Upper lobe of right lung (tissue), 1 donor: ENCODE measurements around the gene SLC41A3. TPM values are rescaled to one million over a fixed set of nuclear protein-coding genes. Genes with fewer than 3 reads are reported as not detected.

Source experiments
- ATAC-seq: fragments of 200-7000 bp; cut with Tn5 transposase; one replicate; pipeline ENCODE4 v1.9.1; 2020; ENCODE audit warnings: mild to moderate bottlenecking, moderate library complexity
- DNase-seq: peaks from one replicate; pipeline ENCODE4 v3.0.0-alpha.2; 2020
- H3K27ac ChIP-seq: fragments of 200-600 bp; one replicate; pipeline ENCODE4 v1.8.0; 2022
- H3K27me3 ChIP-seq: fragments of 200-600 bp; one replicate; pipeline ENCODE4 v1.8.0; 2022; ENCODE audit warnings: mild to moderate bottlenecking
- H3K36me3 ChIP-seq: fragments of 200-600 bp; one replicate; pipeline ENCODE4 v1.8.0; 2022
- H3K4me1 ChIP-seq: fragments of 200-600 bp; one replicate; pipeline ENCODE4 v1.8.0; 2022
- H3K4me3 ChIP-seq: fragments of 200-600 bp; one replicate; pipeline ENCODE4 v1.8.0; 2022; ENCODE audit warnings: mild to moderate bottlenecking
- H3K9me3 ChIP-seq: fragments of 200-600 bp; one replicate; pipeline ENCODE4 v1.8.0; 2022
- intact Hi-C: fragments of 100-400 bp; cut with DNase I; formaldehyde crosslinking; loops from one replicate; pipeline ENCODE4 v1.11.0; 2022
- total RNA-seq: library from RNA; stranded (reverse); fragmentation: NEBNext Ultra II Directional; extraction: Animal tissue kit (Norgen Biotek cat#: 25700); gene quantifications from one replicate; pipeline ENCODE4 v1.2.1, GENCODE V29; 2021
- TF ChIP-seq, protein P1 (sequence below): fragments of 200-600 bp; IDR thresholded peaks from one replicate; pipeline ENCODE4 v1.8.0; 2022; ENCODE audit warnings: antibody characterized with exemption
- donor health status: DM: no; HTN: yes; CAD: no; lungs with severe emphysema.

Gene SLC41A3
- total RNA-seq, 1 donor from 2014 or later: 30.8 TPM

DNA sequence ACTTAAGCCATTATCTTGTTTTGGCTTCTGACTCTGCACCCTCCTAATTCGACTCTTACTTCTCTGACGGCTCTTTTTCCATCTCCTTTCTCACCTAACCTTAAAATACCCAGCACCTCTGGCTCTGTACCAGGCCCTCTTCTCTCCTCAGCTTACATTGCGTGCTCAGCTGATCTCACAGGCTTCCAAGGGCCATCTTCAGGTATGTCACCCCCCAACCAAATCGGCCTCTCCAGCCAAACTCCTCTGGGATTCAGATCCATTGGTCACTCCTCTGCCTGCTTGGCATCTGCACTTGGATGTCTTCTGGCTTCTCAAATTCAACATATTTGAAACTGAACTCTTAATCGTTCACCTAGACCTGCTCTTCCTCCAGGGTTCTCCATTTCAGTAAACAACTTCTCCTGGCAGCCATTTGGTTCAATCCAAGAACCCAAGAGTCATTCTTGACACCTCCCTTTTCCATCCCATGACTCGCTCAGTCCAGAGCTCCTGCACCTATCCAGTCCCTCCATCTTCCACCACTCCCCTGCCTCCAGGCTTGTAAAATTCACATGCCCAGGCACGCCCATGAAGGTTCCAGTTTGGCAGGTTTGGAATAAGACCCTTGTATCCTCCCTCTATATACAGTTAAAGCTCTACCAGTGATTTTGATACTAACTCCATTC lies 35.2 kb upstream of the SLC41A3 start:
- Histone ChIP-seq H3K9me3 (no peaks in the 10 kb centered on the region), H3K4me3 (no peak overlapping the region), H3K27ac (no peak overlapping the region), H3K27me3 (no peaks in the 10 kb centered on the region), H3K4me1 (no peaks in the 10 kb centered on the region), H3K36me3 (no peaks in the 10 kb centered on the region)
- intact Hi-C loops: no loop called here
- DNase-seq (no peak), ATAC-seq (no peak)
- TF ChIP-seq, protein P1, sequence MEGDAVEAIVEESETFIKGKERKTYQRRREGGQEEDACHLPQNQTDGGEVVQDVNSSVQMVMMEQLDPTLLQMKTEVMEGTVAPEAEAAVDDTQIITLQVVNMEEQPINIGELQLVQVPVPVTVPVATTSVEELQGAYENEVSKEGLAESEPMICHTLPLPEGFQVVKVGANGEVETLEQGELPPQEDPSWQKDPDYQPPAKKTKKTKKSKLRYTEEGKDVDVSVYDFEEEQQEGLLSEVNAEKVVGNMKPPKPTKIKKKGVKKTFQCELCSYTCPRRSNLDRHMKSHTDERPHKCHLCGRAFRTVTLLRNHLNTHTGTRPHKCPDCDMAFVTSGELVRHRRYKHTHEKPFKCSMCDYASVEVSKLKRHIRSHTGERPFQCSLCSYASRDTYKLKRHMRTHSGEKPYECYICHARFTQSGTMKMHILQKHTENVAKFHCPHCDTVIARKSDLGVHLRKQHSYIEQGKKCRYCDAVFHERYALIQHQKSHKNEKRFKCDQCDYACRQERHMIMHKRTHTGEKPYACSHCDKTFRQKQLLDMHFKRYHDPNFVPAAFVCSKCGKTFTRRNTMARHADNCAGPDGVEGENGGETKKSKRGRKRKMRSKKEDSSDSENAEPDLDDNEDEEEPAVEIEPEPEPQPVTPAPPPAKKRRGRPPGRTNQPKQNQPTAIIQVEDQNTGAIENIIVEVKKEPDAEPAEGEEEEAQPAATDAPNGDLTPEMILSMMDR: no peak

DNA sequence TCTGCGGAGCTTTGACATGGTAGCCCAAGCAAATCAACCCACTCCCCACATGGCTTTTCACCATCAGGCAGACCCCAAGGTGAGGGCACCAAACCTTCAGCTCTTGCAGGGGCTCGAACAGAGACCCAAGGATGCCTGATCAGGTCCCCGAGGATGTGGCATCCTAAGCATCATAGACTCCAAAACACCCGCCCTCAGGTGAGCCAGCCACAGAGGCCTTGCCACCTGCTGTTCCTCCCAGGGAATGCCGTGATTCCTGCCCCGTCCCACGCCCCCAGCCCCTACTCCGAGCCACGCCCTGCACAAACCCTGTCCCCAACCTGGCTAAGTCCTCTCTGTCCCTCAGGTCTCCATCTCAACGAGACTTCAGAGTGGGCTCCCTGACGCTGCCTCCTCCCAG lies 34.7 kb upstream of the SLC41A3 start:
- no peak overlapping the region for H3K27ac ChIP-seq
- ATAC-seq (peak; percentile 16), DNase-seq (peak; percentile 46)
- H3K27me3 ChIP-seq: no peaks in the 10 kb centered on the region
- no peaks in the 10 kb centered on the region for H3K4me1 ChIP-seq
- TF ChIP-seq, protein P1: no peak
- H3K9me3 ChIP-seq: no peaks in the 10 kb centered on the region
- no peak overlapping the region for H3K4me3 ChIP-seq
- intact Hi-C loops: no loop called here
- H3K36me3 ChIP-seq: no peaks in the 10 kb centered on the region

DNA sequence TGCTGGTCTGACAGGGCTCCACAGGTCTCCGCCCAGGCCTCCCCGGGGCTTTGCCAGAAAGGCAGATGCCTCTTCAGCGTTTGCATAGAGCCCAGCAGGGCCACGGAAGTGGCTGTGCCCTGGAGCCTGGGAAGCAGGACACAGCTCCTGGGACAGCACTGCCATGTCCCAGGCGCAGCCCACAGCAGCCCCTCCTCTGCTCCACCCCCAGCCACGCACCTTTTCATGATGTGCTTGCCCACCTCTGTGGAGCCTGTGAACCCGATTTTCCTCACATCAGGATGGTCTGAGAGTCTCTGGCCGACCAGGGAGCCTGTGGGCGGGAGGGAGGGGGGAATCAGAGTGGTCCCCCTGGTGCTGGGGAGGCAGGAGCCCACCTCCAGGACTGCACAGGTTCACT lies 33.9 kb upstream of the SLC41A3 start:
- no peaks in the 10 kb centered on the region for H3K4me1 ChIP-seq
- no peaks in the 10 kb centered on the region for H3K9me3 ChIP-seq
- H3K27ac ChIP-seq: no peak overlapping the region
- H3K4me3 ChIP-seq: no peak overlapping the region
- H3K36me3 ChIP-seq: no peaks in the 10 kb centered on the region
- TF ChIP-seq, protein P1: no peak
- intact Hi-C loops: no loop called here
- H3K27me3 ChIP-seq: no peaks in the 10 kb centered on the region
- DNase-seq (peak; percentile 46), ATAC-seq (no peak)

DNA sequence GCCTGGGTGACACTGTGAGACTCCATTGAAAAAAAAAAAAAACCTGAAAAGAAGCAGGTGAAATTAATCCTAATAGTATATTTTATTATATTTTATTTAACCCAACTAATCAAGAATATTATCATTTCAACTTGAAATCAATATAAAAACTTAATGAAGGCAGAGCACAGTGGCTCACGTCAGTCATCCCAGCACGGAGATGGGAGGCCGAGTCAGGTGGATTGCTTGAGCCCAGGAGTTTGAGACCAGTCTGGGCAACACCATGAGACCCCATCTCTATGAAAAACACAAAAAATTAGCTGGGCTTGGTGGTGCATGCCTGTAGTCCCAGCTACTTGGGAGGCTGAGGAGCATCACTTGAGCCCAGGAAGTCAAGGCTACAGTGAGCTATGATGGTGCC lies 33.3 kb upstream of the SLC41A3 start:
- H3K4me3 ChIP-seq: no peak overlapping the region
- DNase-seq (no peak), ATAC-seq (no peak)
- no peaks in the 10 kb centered on the region for H3K9me3 ChIP-seq
- H3K4me1 ChIP-seq: no peaks in the 10 kb centered on the region
- no peaks in the 10 kb centered on the region for H3K36me3 ChIP-seq
- intact Hi-C loops: no loop called here
- no peaks in the 10 kb centered on the region for H3K27me3 ChIP-seq
- TF ChIP-seq, protein P1: no peak
- no peak overlapping the region for H3K27ac ChIP-seq

DNA sequence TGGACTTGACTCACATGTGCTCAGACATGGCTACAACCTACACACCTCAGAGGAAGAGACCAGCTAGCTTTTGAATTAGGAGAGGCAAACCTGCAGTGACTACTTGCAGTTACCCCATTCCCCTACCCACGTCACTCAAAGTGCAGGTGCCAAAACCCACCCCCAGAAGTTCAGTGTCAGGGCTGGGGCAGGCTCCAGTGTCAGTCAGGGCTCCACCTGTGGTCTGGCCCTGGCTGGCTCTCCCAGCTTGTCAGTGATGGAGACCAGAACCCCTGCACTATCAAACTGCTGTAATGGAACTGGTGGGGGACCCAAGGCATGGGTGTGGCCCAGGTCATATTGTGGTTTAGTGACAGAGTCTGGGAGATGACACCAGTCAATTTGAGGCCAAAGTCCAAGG lies 32.6 kb upstream of the SLC41A3 start:
- Histone ChIP-seq H3K4me1 (no peaks in the 10 kb centered on the region), H3K27ac (no peak overlapping the region), H3K36me3 (no peaks in the 10 kb centered on the region), H3K4me3 (no peak overlapping the region), H3K9me3 (no peaks in the 10 kb centered on the region), H3K27me3 (no peaks in the 10 kb centered on the region)
- TF ChIP-seq, protein P1: no peak
- ATAC-seq (no peak), DNase-seq (no peak)
- intact Hi-C loops: no loop called here
